Heart left ventricle (tissue), 16 donors: ENCODE measurements around the gene LRBA. TPM values are rescaled to one million over a fixed set of nuclear protein-coding genes. Genes with fewer than 3 reads are reported as not detected.

Source experiments
- ATAC-seq, 4 donors: fragments of 200-7000 bp; cut with Tn5 transposase; one replicate each; pipeline ENCODE4 v1.9.1; 2020 to 2022; ENCODE audit warnings: moderate library complexity in 4 of 4, mild to moderate bottlenecking in 3 of 4, moderate number of reproducible peaks in 1 of 4
- DNase-seq, 5 donors: peaks; one replicate each; pipeline ENCODE4 v3.0.0-alpha.2; 2020
- H3K27ac ChIP-seq, 12 donors: fragments of 200-600 bp; sonication (generic) in 4 of 12; one replicate each; pipeline versions ENCODE4 v1.5.0 to v1.8.0; 2016 to 2022; ENCODE audit warnings: mild to moderate bottlenecking in 2 of 12
- H3K27me3 ChIP-seq, 9 donors: fragments of 200-600 bp; sonication (generic) in 2 of 9; one replicate each; pipeline versions ENCODE4 v1.5.1 to v1.8.0; 2016 to 2022; ENCODE audit warnings: mild to moderate bottlenecking in 3 of 9
- H3K36me3 ChIP-seq, 9 donors: fragments of 200-600 bp; sonication (generic) in 2 of 9; one replicate each; pipeline versions ENCODE4 v1.5.0 to v1.8.0; 2018 to 2022; ENCODE audit warnings: mild to moderate bottlenecking in 2 of 9
- H3K4me1 ChIP-seq, 12 donors: fragments of 200-600 bp; sonication (generic) in 4 of 12; one replicate each; pipeline versions ENCODE4 v1.5.0 to v1.8.0; 2016 to 2022; ENCODE audit warnings: mild to moderate bottlenecking in 3 of 12
- H3K4me3 ChIP-seq, 12 donors: fragments of 200-600 bp; sonication (generic) in 4 of 12; one replicate each; pipeline versions ENCODE4 v1.5.0 to v1.8.0; 2017 to 2022; ENCODE audit warnings: mild to moderate bottlenecking in 9 of 12, moderate library complexity in 4 of 12
- H3K9me3 ChIP-seq, 12 donors: fragments of 200-600 bp; sonication (generic) in 4 of 12; one replicate each; pipeline versions ENCODE4 v1.5.0 to v1.8.0; 2016 to 2022; ENCODE audit warnings: mild to moderate bottlenecking in 1 of 12
- CTCF ChIP-seq, 12 donors: fragments of 200-600 bp; sonication (generic) in 4 of 12; IDR thresholded peaks; one replicate each; pipeline versions ENCODE4 v1.5.0 to v1.8.0; 2018 to 2022; ENCODE audit warnings: antibody characterized with exemption in 12 of 12, mild to moderate bottlenecking in 5 of 12
- POLR2A ChIP-seq, 2 donors: fragments of 450-650 bp; IDR thresholded peaks; one replicate each; pipeline ENCODE4 v1.6.1; 2017; ENCODE audit warnings: antibody characterized with exemption in 2 of 2, mild to moderate bottlenecking in 2 of 2, moderate library complexity in 2 of 2
- WGBS, 4 donors: extraction: QIAGEN DNeasy Blood & Tissue Kit in 2 of 4; methylation state at CpG; one replicate each; pipeline versions ENCODE4 v1.1.5 to v1.1.7; 2013 to 2018; 5-methylcytosine and 5-hydroxymethylcytosine counted together
- intact Hi-C, 10 donors: fragments of 100-400 bp; cut with DNase I; formaldehyde crosslinking; loops; one replicate each; pipeline versions ENCODE4 v1.11.1 to v1.14.2; 2022
- polyA plus RNA-seq, 2 donors: library from polyadenylated mRNA; stranded (reverse); fragments of 200-250 nt; gene quantifications; one replicate each; pipeline ENCODE4 v1.2.3, GENCODE V29; 2013
- total RNA-seq, 9 donors: library from RNA; depleted of rRNA in 2 of 9; stranded (reverse); fragments of >200 nt in 2 of 9; fragmentation: NEBNext Ultra II Directional in 3 of 9; extraction: Animal tissue kit (Norgen Biotek cat#: 25700) in 3 of 9; gene quantifications; one replicate each; pipeline versions ENCODE4 v1.1.0 to v1.2.4, GENCODE V29; 2016 to 2023
- donor health status: ischemic (EF 13 %, LVEDD 7.1; RV severe dilation, severe dysfunction).
- donor health status: healthy with polysubstance abuse.
- donor health status: DM: no; HTN: yes; CAD: no.
- donor health status: DM: no; HTN: no; CAD: no.
- donor health status: ischemic (EF 25% LVEDD 6.9; RV normal size, moderate dysfunction).
- donor health status: ischemic (EF 25% LVEDD 5.7; RV mildly dilated, moderate dysfunction).
- donor health status: healthy.
- donor health status: DM: yes; HTN: yes; CAD: no.
- donor health status: ischemic (EF 35%, LVEDD 5.7; RV mildly dilated, moderate dysfunction).
- donor health status: nonischemic (EF 11% LVEDD 7.7; RV severe dilation, severe dysfunction).
- donor health status: DM: yes; HTN: yes; CAD: no.
- donor health status: PGD.
- donor health status: ischemic (EF 29% LVEDD 5.4; RV normal size, mild dysfunction).
- donor health status: nonischemic (EF 23%, LVEDD 6.1; RV moderate dilation, normal function).

Gene LRBA
- total and polyA plus RNA-seq, 11 donors: 6.5 to 35.1 (median 22.6) TPM

DNA sequence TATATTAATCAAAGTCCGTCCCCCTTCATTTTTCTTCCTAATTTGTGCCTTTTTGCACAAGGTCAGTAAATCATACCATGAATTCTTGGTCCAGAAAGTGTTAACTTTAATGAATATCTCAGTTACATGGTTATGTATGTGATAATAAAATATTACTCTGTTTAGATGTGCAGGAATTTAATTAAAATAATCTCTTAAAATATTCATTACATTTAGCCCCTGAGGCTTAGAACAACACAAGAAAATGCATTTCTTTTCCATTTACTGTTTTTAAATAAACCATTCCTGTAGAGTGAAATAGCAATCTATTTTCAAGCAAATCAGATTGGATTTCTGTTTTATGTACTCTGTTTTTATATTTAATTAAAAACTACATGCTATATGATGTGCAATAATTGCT, 415.5 kb downstream of the LRBA start:
- intact Hi-C loops: no loop called here
- Histone ChIP-seq H3K4me3 (no peak overlapping the region), H3K27me3 (no peaks in the 10 kb centered on the region), H3K36me3 (peaks cover 0 to 12% (median 4%) of the 10 kb centered on the region in 9 donors), H3K9me3 (no peaks in the 10 kb centered on the region), H3K4me1 (no peaks in the 10 kb centered on the region), H3K27ac (no peak overlapping the region)
- TF ChIP-seq POLR2A (IDR thresholded peaks at IDR 0.05): no peak
- no peak for TF ChIP-seq CTCF (IDR thresholded peaks at IDR 0.05)
- DNase-seq (no peak), ATAC-seq (no peak)
- 92 to 100% (median 96%) methylated on average over 1 of the region's 1 CpG for WGBS, 4 donors

- Histone ChIP-seq H3K36me3 (peaks cover 0 to 12% (median 4%) of the 10 kb centered on the region in 9 donors), H3K9me3 (no peaks in the 10 kb centered on the region), H3K4me3 (no peak overlapping the region), H3K27ac (no peak overlapping the region), H3K4me1 (no peaks in the 10 kb centered on the region), H3K27me3 (no peaks in the 10 kb centered on the region)
- intact Hi-C loops: no loop called here
- WGBS, 4 donors: 93 to 95% (median 94%) methylated on average over 12 of the region's 12 CpGs
- DNase-seq (no peak), ATAC-seq (no peak)
- TF ChIP-seq POLR2A (IDR thresholded peaks at IDR 0.05) (no peak), CTCF (IDR thresholded peaks at IDR 0.05) (no peak)
Measured at GRCh38 chr4:150598909-150599308, 416.2 kb downstream of the LRBA start.

GRCh38 chr4:150593996-150594395, 421.1 kb downstream of the LRBA start:
- TF ChIP-seq CTCF (IDR thresholded peaks at IDR 0.05) (peak in 4 of 12 donors; percentile 8 to 33 (median 24)), POLR2A (IDR thresholded peaks at IDR 0.05) (no peak)
- 81 to 92% (median 88%) methylated on average over 1 of the region's 1 CpG for WGBS, 4 donors

DNA sequence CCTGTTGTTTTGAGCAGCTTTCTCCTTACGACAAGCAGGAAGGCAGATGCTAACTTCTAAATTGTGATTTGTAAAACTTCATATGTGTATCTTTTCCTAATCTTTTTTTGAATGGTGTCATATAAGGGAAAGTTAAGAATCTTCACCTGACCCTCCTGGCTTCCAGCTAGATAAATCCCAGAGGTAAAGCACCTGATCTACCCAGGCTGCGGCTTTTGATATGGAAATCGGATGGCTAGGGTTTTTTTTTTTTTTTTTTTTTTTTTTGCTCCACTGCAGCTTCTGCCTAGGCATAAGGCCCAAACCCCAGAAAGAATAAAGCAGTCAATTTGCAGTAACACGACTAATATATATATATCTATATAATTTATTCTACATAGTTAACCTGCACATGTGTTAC, 423.2 kb downstream of the LRBA start:
- H3K27me3 ChIP-seq: no peaks in the 10 kb centered on the region
- no peak for TF ChIP-seq CTCF (IDR thresholded peaks at IDR 0.05)
- no peak for TF ChIP-seq POLR2A (IDR thresholded peaks at IDR 0.05)
- DNase-seq (no peak), ATAC-seq (no peak)
- H3K4me1 ChIP-seq: no peaks in the 10 kb centered on the region
- H3K27ac ChIP-seq: peak overlapping the region in 1 of 12 donors; percentile 90
- H3K4me3 ChIP-seq: no peak overlapping the region
- WGBS, 4 donors: 92 to 97% (median 95%) methylated on average over 4 of the region's 4 CpGs
- peaks cover 0 to 15% (median 8%) of the 10 kb centered on the region in 9 donors for H3K36me3 ChIP-seq
- intact Hi-C loops: no loop called here
- no peaks in the 10 kb centered on the region for H3K9me3 ChIP-seq

More at GRCh38 chr4:150593996-150594395, 421.1 kb downstream of the LRBA start:
- Histone ChIP-seq H3K27me3 (no peaks in the 10 kb centered on the region), H3K4me1 (no peaks in the 10 kb centered on the region), H3K36me3 (peaks cover 0 to 19% (median 8%) of the 10 kb centered on the region in 9 donors), H3K27ac (peak overlapping the region in 1 of 12 donors; percentile 90), H3K9me3 (no peaks in the 10 kb centered on the region), H3K4me3 (no peak overlapping the region)
- no peak for ATAC-seq
- intact Hi-C loops: no loop called here
- DNase-seq: no peak
